Pulmonary artery endothelial cell (primary cell): ENCODE measurements around the gene PCK2. TPM values are rescaled to one million over a fixed set of nuclear protein-coding genes. Genes with fewer than 3 reads are reported as not detected.

ENCODE experiments used
- DNase-seq: peaks from one replicate; pipeline ENCODE4 v3.0.0-alpha.2; 2011; ENCODE audit warnings: low read depth, low spot score
- total RNA-seq: library from RNA; depleted of rRNA; stranded (reverse); fragments of >200 nt; gene quantifications from 2 replicates; pipeline ENCODE4 v1.2.3, GENCODE V29; 2014

The PCK2 gene
- total RNA-seq, 1 donor from 2014 or later = 18.5 TPM

GRCh38 chr14:24074625-24075484 lies 19.3 kb upstream of the PCK2 start:
- DNase-seq = no peak

GRCh38 chr14:24075485-24076301 lies 18.4 kb upstream of the PCK2 start:
- no peak for DNase-seq

- DNase-seq = no peak
Measured at GRCh38 chr14:24076302-24076601, 17.9 kb upstream of the PCK2 start.

- no peak for DNase-seq
Measured at GRCh38 chr14:24077086-24077485, 17.0 kb upstream of the PCK2 start.

GRCh38 chr14:24078146-24078545 lies 16.0 kb upstream of the PCK2 start:
- no peak for DNase-seq

GRCh38 chr14:24079491-24080141 lies 14.5 kb upstream of the PCK2 start:
- DNase-seq = no peak

GRCh38 chr14:24080142-24080530 lies 14.0 kb upstream of the PCK2 start:
- no peak for DNase-seq

- DNase-seq = no peak
Measured at GRCh38 chr14:24080888-24081738, 13.0 kb upstream of the PCK2 start.

- no peak for DNase-seq
Measured at GRCh38 chr14:24081739-24082211, 12.3 kb upstream of the PCK2 start.

GRCh38 chr14:24082411-24083080 lies 11.6 kb upstream of the PCK2 start:
- no peak for DNase-seq

GRCh38 chr14:24083462-24083861 lies 10.6 kb upstream of the PCK2 start:
- no peak for DNase-seq

- no peak for DNase-seq
Measured at GRCh38 chr14:24084440-24084839, 9.7 kb upstream of the PCK2 start.

GRCh38 chr14:24085215-24085614 lies 8.9 kb upstream of the PCK2 start:
- no peak for DNase-seq

GRCh38 chr14:24086193-24086955 lies 7.7 kb upstream of the PCK2 start:
- DNase-seq = no peak

- no peak for DNase-seq
Measured at GRCh38 chr14:24087004-24087403, 7.1 kb upstream of the PCK2 start.

GRCh38 chr14:24088095-24088494 lies 6.0 kb upstream of the PCK2 start:
- no peak for DNase-seq

- no peak for DNase-seq
Measured at GRCh38 chr14:24089890-24090289, 4.2 kb upstream of the PCK2 start.

- no peak for DNase-seq
Measured at GRCh38 chr14:24092110-24092504, 2.0 kb upstream of the PCK2 start.

- DNase-seq = no peak
Measured at GRCh38 chr14:24092505-24093206, 1.5 kb upstream of the PCK2 start.
